Measurements from ENCODE around the gene HEMGN. TPM values are rescaled to one million over a fixed set of nuclear protein-coding genes. Genes with fewer than 3 reads are reported as not detected.

Gene HEMGN
- total and polyA plus RNA-seq, 2 donors (not counting 1 experiment from before 2014, with no cell fraction given) = 0.06 TPM; not detected in 1

DNA sequence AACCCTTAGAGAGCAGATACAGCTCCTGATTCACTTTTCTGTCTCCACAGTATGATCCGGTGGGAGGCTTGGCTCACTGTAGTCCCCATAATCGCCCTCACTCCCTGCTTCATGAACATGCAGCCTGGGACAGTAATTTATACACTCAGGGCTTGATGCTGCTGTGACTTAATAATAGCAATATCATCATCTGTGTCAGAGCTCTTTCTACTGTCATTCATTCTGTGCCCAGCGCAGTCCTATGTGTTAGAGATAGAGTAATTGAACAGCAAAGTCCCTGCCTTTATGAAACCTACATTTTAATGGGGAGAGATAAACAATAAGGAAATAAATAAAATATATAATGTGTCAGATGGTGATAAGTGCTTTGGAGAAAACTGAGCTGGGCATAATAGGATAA, 2.8 kb upstream of the HEMGN start:
- no peak for TF ChIP-seq EZH2 (IDR thresholded peaks at IDR 0.05; ENCODE audit: borderline replicate concordance, insufficient read depth, low read depth, low read length, poor library complexity, severe bottlenecking)
- TF ChIP-seq CTCF (IDR thresholded peaks at IDR 0.05) = no peak
- no peak overlapping the region for H3K4me3 ChIP-seq (ENCODE audit: control extremely low read depth in 1 of 5, extremely low read depth in 1 of 5, insufficient read depth in 1 of 5, low read depth in 2 of 5, low read length in 4 of 5)
- Mint-ChIP-seq H3K27ac (no peak overlapping the region), H3K4me1 (peaks cover 6% of the 10 kb centered on the region), H3K27me3 (peaks cover 10% of the 10 kb centered on the region), H3K9me3 (ENCODE audit: insufficient read depth) (no peaks in the 10 kb centered on the region), H3K4me3 (no peak overlapping the region)
- peaks cover 3 to 6% of the 10 kb centered on the region in 2 donors for H3K4me1 ChIP-seq (ENCODE audit: control insufficient read depth in 2 of 2, insufficient read depth in 2 of 2, low read length in 2 of 2)
- H3K79me2 ChIP-seq (ENCODE audit: control insufficient read depth, insufficient read depth, low read length) = no peaks in the 10 kb centered on the region
- H3K9me3 ChIP-seq (ENCODE audit: control extremely low read depth in 1 of 3, control insufficient read depth in 2 of 3, insufficient read depth in 1 of 3, low read length in 2 of 3) = no peaks in the 10 kb centered on the region
- no peak for DNase-seq
- H2AFZ ChIP-seq (ENCODE audit: insufficient read depth, low read depth, low read length, poor library complexity, severe bottlenecking) = no peak overlapping the region
- H4K20me1 ChIP-seq (ENCODE audit: control insufficient read depth, insufficient read depth, low read length, poor library complexity, severe bottlenecking) = no peaks in the 10 kb centered on the region
- H3K4me2 ChIP-seq (replicated peaks; ENCODE audit: low read depth, low read length, poor library complexity, severe bottlenecking) = no peak overlapping the region
- no peak for ATAC-seq (ENCODE audit: low read depth)
- H3K27me3 ChIP-seq (replicated peaks in 1 of 4; ENCODE audit: control extremely low read depth in 1 of 4, control insufficient read depth in 3 of 4, insufficient read depth in 4 of 4, low read length in 3 of 4) = peaks cover 0 to 4% (median 3%) of the 10 kb centered on the region in 4 experiments
- WGBS (ENCODE audit: insufficient coverage) = 100% methylated on average over 1 of the region's 3 CpGs
- intact Hi-C loops (cut with micrococcal nuclease) = no loop called here
- no peak overlapping the region for H3K9ac ChIP-seq (ENCODE audit: low read length)
- H3K36me3 ChIP-seq (replicated peaks in 1 of 2; ENCODE audit: control extremely low read depth in 1 of 2, control insufficient read depth in 1 of 2, extremely low read depth in 1 of 2, insufficient read depth in 2 of 2, low read length in 1 of 2) = no peaks in the 10 kb centered on the region
- CTCF ChIA-PET = no interaction called here
- POLR2A ChIA-PET = no interaction called here
- no peak overlapping the region for H3K27ac ChIP-seq (ENCODE audit: low read length in 2 of 2)

DNA sequence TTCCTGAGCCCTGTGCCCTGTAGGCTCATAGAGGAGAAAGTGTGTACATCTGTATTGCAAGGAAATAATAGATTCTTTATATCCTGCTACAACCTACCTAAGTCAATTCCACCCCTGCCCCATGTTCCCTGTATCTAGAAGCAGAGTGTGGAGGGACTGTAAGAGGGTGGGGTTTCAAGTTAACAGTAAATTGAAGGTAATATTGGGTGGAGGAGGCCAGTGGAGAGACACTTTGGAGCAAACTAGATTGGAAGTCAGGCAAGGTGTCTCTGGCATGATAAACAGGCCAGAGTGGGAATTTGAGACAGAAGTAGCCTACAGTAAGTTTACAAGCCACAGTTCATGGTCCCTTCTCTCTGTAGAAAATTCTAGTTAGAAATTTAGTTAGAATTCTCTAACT, 2.3 kb upstream of the HEMGN start:
- Histone ChIP-seq H3K9me3 (ENCODE audit: control extremely low read depth in 1 of 3, control insufficient read depth in 2 of 3, insufficient read depth in 1 of 3, low read length in 2 of 3) (no peaks in the 10 kb centered on the region), H2AFZ (ENCODE audit: insufficient read depth, low read depth, low read length, poor library complexity, severe bottlenecking) (no peak overlapping the region)

More for the DNA sequence above, 2.3 kb upstream of the HEMGN start:
- DNase-seq = no peak
- Histone ChIP-seq H3K4me3 (ENCODE audit: control extremely low read depth in 1 of 5, extremely low read depth in 1 of 5, insufficient read depth in 1 of 5, low read depth in 2 of 5, low read length in 4 of 5) (no peak overlapping the region), H3K4me1 (ENCODE audit: control insufficient read depth in 2 of 2, insufficient read depth in 2 of 2, low read length in 2 of 2) (peaks cover 3 to 6% of the 10 kb centered on the region in 2 donors), H3K9ac (ENCODE audit: low read length) (no peak overlapping the region), H3K27me3 (replicated peaks in 1 of 4; ENCODE audit: control extremely low read depth in 1 of 4, control insufficient read depth in 3 of 4, insufficient read depth in 4 of 4, low read length in 3 of 4) (peaks cover 0 to 6% (median 4%) of the 10 kb centered on the region in 4 experiments), H3K36me3 (replicated peaks in 1 of 2; ENCODE audit: control extremely low read depth in 1 of 2, control insufficient read depth in 1 of 2, extremely low read depth in 1 of 2, insufficient read depth in 2 of 2, low read length in 1 of 2) (no peaks in the 10 kb centered on the region), H3K79me2 (ENCODE audit: control insufficient read depth, insufficient read depth, low read length) (no peaks in the 10 kb centered on the region), H3K4me2 (replicated peaks; ENCODE audit: low read depth, low read length, poor library complexity, severe bottlenecking) (no peak overlapping the region), H4K20me1 (ENCODE audit: control insufficient read depth, insufficient read depth, low read length, poor library complexity, severe bottlenecking) (no peaks in the 10 kb centered on the region), H3K27ac (ENCODE audit: low read length in 2 of 2) (no peak overlapping the region)
- ChIA-PET POLR2A (no interaction called here), CTCF (interaction anchor here (1.0 kb wide), 1 partner anchor 94 kb away, joined by 3 read pairs; no protein-coding TSS in a partner anchor)
- no peak for ATAC-seq (ENCODE audit: low read depth)
- no peaks in the 10 kb centered on the region for H3K9me3 Mint-ChIP-seq (ENCODE audit: insufficient read depth)
- no peak for TF ChIP-seq EZH2 (IDR thresholded peaks at IDR 0.05; ENCODE audit: borderline replicate concordance, insufficient read depth, low read depth, low read length, poor library complexity, severe bottlenecking)
- no peak for TF ChIP-seq CTCF (IDR thresholded peaks at IDR 0.05)
- H3K27me3 Mint-ChIP-seq = peaks cover 15% of the 10 kb centered on the region
- peaks cover 6% of the 10 kb centered on the region for H3K4me1 Mint-ChIP-seq
- intact Hi-C loops (cut with micrococcal nuclease) = no loop called here
- H3K4me3 Mint-ChIP-seq = no peak overlapping the region
- no peak overlapping the region for H3K27ac Mint-ChIP-seq
